ENCODE data around the gene TAF12.

DNA sequence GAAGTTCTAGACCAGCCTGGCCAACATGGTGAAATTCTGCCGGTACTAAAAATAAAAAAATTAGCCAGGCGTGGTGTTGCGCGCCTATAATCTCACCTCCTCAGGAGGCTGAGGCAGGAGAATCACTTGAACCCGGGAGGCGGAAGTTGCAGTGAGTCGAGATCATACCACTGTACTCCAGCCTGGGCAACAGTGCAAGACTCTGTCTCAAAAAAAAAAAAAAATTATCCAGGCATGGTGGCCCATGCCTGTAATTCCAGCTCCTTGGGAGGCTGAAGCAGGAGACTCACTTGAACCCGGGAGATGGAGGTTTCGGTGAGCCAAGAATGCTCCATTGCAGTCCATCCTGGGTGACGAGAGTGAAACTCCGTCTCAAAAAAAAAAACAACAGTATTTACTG lies 69.3 kb downstream of the TAF12 start:
- no peak for TF ChIP-seq CTCF (IDR thresholded peaks at IDR 0.05)
- no peak for TF ChIP-seq POLR2A (IDR thresholded peaks at IDR 0.05)
